GM18505 (cell line): ENCODE results near the gene TMEM259.

Experiments
- ATAC-seq: cut with Tn5 transposase; IDR thresholded peaks from one replicate; pipeline ENCODE4 v1.9.1; 2021; ENCODE audit not compliant: unreplicated experiment
- POLR2A ChIP-seq: IDR thresholded peaks from 4 replicates; pipeline ENCODE4 v1.6.1; 2011; ENCODE audit warnings: borderline replicate concordance; ENCODE audit not compliant: insufficient read depth, insufficient read length; ENCODE audit errors: extremely low read depth

The TMEM259 gene

DNA sequence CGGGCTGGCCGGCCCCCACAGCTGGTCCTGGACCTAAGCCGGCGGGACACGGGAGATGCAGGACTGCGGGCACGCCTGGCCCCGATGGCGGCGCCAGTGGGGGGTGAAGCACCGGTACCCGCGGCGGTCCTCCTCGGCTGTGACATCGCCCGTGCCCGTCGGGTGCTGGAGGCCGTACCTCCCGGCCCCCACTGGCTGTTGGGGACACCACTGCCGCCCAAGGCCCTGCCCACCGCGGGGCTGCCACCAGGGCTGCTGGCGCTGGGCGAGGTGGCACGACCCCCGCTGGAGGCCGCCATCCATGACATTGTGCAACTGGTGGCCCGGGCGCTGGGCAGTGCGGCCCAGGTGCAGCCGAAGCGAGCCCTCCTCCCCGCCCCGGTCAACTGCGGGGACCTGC lies 17.6 kb downstream of the TMEM259 start:
- no peak for ATAC-seq
- no peak for TF ChIP-seq POLR2A

DNA sequence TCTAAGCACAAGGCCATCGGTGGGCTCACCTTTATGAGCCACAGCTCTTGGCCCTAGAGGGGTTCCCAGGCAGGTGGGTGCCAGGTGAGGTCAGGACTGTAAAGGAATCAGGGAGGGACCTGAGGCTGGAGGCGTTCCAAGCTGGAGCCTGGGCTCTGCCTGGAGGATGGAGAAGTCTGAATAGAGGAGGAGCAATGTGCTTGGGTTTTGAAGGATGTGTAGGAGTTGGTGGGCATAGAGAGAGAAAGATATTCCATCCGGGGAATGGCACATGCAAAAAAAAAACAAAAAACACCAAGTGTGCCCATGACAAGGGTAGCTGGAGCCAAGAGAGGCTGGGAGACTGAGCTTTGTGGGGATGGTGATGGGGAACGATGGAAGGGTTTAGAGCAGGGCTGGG lies 18.3 kb downstream of the TMEM259 start:
- ATAC-seq: no peak
- no peak for TF ChIP-seq POLR2A

DNA sequence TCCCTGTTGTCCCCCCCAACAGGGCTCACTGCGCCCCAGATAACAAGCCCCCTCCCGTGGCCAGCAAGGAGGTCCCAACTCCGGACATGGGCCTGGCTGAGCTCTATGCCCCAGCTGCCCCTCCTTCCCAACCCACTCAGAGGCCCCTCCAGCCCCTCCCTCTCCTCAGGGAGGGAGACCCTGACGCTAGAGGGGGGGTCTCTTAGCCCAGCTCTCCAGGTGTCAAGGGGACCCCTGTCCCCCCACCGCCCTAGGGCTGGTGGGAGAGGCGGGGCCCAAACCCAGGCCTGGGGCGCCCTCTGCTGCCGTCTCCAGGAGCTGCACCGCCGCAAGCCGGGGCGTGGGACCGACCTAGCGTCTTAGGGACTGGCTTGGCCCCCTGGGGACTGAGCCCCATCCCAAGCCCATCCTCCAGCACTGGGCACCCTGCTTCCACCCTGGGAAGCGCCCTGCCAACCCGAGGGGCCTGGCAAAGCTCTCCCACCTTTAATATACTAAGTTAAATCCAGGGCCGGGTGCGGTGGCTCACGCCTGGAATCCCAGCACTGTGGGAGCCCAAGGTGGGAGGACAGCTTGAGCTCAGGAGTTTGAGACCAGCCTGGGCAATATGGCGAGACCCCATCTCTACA lies 19.3 kb downstream of the TMEM259 start:
- ATAC-seq: no peak
- TF ChIP-seq POLR2A: no peak

DNA sequence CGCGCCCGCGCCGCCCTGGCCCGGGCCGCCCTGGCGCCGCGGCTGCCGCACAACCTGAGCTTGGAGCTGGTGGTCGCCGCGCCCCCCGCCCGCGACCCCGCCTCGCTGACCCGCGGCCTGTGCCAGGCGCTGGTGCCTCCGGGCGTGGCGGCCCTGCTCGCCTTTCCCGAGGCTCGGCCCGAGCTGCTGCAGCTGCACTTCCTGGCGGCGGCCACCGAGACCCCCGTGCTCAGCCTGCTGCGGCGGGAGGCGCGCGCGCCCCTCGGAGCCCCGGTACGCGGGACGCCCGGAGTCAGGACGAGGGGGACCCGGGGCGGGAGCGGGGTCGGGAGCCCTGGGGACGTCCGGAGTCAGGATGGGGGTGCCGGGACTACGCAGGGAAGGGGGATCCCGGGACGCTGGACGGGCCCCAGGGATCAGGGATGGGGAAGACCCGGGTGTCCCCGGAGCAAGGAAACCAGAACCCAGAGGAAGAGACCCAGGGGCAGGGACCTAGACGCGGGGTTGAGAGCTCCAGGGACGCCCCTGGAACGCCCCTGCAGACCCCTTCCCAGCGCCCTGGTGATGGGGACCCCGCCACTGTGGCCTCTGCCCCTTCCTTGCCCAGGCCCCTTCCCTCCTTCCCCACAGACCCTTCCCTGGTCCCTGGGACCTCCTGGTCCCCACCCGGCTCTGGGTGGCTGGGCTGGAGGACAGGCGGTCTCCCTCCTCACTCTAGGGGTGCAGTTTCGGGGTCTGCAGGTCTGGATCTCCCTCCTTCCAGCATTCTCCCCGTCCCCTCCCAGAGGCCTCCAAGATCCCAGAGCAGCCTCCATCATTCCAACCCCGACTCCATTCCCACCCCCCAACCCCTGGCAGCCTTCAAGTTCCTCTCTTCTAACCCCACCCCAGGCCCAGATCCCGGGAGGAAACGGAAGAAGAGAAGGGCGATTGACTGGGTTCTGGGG lies 20.1 kb downstream of the TMEM259 start:
- ATAC-seq: no peak
- no peak for TF ChIP-seq POLR2A

DNA sequence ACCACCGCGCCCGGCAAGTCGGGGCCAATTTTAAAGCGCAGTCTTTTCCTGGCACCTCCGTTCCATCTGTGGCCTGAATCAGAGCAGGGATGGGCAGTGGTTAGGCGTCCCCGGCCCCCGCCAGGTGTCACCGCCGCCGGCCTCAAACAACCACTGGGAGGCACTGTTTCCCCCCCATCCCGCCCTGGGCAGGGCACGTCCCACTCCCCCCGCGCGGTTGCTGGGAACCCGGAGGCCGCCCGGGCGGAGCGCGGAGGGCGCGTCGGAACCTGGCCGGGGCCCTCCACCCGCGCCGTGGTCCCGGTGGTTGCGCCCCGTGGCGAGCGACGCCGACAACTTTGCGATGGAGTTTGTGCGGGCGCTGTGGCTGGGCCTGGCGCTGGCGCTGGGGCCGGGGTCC lies 20.8 kb downstream of the TMEM259 start, which contains the start of gene GRIN3B:
TSS of gene GRIN3B (plus strand) at position 325 of the 400 bp plus-strand sequence. CDS start at position 344, 19 bp downstream.
- ATAC-seq: no peak
- no peak for TF ChIP-seq POLR2A

DNA sequence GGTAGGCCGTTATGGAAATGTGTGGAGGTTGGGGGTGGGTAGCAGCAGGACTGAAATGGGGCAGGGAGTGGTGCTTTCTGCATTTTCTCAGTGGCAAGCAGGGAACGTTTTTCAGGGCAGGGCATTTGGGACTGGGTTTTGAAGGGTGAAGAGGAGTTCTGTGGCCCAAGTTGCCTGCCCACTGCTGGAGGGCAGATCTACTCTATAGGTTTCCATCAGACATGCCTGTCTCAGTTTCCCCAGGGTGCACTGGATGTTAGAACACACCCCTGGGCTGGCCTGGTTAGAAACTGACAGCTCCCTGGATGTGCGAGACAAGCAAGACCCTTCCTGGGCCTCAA lies 21.6 kb downstream of the TMEM259 start:
- no peak for ATAC-seq
- TF ChIP-seq POLR2A: no peak

DNA sequence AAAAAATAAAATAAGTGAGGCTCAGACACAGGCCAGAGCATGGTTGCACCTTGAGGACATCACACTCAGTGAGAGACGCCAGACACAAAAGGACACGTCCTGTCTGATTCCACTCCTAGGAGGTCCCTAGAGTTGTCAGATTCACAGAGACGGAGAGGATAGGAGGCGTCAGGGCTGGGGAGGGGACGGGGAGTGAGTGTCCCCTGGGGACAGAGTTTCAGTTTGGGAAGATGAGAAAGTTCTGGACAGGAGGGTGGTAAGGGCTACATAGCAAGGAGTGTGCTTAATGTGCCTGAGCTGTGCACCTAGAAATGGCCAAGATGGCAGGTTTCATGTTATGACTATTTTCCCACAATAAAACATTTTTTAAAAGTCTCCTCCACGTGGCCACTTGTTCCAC lies 22.9 kb downstream of the TMEM259 start:
- TF ChIP-seq POLR2A: no peak
- ATAC-seq: no peak

DNA sequence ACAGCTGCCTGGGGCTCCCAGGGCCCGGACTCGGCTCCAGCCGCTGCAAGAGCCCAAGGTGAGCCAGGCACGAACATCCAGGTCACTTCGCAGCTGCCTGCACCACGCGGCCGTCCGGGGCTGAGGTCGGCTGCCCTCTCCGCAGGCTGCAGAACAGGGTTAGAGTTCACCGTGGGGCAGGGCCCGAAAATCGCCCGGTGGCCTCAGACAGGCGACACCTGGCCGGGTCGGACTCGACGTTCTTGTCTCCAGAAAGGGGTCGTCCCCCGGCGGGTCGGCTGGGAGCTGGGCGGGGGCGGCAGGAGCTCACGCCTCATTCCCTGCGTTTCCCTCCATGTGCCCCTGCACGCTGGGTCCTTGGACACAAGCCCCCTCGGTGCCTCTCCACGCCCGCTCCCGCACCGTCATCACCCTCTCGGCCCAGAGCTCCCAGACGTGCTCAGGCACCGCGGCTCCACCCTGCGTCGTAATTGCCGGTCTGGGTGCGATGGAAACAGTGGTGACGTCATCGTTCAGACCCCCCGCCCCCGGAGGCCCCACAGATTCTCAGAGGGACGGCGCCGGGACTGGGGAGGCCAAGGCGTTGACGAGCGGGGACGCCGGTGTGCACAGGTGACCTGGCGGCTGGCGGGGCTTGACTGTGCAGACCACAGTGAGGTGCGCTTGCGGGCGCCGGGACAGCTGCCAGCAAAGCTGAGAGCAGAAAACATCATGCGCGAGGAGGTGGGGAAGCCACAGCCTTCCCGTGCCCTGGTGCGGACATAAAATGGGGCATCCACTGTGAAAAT lies 24.7 kb downstream of the TMEM259 start:
- no peak for ATAC-seq
- no peak for TF ChIP-seq POLR2A

DNA sequence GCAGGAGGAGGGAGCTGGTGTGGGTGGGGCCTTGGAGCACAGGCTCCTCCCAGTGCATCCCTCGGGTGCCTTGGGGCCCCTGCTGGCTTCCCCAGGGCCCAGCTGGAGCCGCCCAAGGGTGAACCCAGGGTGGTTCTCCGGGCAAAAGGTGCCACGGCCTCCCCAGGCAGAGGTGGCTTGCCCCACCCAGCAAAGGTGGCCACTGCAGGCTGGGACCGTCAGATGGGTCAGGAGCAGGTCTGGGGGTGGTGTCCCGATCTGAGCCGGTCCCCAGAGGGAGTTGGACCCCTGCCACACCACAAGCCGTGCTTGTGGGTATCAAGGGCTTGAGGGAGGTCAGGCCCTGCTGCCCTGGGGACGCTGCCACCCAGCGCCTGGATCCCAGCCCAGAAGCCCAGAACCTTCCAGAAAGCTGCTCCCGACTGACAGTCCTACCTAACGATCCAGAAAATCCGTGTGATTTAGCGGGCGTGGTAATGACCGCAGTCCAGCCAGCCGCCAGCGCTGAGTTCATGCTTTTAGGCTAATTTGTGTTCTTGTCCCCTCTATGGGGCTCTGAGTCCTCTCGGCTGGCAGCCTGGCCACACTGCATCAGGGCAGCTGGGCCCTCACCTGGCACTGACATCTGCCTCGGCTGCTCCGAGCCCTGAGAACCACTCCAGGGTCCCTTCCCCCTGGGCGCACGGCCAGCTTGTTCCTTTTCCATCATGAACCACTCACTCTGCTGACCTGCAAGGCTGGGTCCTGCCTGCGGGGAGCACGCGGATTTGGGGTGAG lies 25.7 kb downstream of the TMEM259 start:
- ATAC-seq: no peak
- no peak for TF ChIP-seq POLR2A

DNA sequence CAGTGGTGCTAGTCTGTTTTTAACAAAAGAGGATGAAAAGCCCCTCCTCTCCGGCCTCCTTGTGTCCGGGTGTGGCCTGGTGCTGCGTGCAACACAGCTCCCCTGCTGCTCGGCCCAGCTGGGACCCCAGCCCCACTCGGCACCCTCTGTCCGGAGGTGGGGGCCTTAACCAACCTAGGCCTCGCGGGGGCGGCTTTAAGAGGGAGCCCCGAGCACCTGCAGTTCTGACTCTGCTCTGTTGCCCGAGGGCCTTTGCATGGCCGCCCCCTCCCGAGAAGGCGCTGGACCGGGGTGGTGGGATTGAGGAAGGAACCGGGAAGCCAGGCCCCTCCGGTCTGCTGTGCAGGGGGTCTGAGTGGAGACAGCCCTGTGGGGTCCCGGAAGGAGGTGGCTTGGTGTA lies 26.4 kb downstream of the TMEM259 start:
- no peak for ATAC-seq
- no peak for TF ChIP-seq POLR2A

DNA sequence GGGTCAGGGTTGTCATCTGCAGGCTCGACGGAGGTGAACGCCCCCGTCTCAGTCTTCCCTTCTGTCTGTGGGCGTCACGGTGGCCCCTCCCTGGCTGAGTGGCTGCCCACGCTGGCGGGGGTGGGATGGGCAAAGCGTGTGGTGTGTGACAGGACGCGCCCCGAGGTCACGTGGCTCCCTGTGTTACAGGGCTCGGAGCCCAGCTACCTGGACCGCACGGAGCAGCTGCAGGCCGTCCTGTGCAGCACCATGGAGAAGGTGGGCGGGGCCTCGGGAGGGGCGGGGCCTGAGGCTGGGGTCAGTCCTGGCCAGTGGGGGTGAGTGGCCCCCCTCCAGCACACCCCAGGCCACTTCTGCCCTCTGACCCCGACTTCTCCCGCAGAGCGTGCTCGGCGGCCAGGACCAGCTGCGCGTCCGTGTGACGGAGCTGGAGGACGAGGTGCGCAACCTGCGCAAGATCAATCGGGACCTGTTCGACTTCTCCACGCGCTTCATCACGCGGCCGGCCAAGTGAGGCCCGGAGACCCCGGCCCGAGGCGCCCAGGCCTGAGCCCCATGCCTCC lies 27.0 kb downstream of the TMEM259 start:
- TF ChIP-seq POLR2A: no peak
- ATAC-seq: no peak

DNA sequence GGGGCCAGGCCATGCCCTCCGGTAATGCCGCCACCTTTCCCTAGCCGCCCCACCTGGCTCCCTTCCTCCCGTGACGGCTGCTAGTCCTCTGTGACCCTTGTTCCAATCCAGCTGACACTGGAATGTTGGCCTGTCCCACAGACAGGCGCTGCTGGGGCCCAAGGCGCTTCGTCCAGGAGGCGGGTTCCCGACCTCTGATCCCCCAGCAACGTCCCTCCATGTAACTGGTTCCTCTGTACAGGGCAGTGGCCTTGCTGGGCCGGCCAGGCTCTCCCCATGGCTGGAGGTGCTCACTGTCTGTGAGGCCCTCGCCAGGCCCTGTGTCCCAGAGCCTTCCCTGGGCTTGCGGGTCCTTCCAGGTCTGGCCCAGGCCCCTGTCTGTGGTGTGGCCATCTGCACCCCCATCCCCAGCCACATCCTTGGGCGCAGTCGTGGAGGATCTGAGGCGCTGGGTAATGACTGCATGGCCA lies 27.5 kb downstream of the TMEM259 start:
- ATAC-seq: no peak
- no peak for TF ChIP-seq POLR2A
